Measurements from ENCODE around the gene LPAR5. TPM values are rescaled to one million over a fixed set of nuclear protein-coding genes. Genes with fewer than 3 reads are reported as not detected.

LPAR5 gene
- 2.1 and 4.1 TPM in 2 replicates for total RNA-seq

GRCh38 chr12:6635856-6636531, at the start of gene LPAR5:
TSS of gene LPAR5 (minus strand) at chr12:6635959. CDS start at chr12:6621248, 14,711 bp downstream.
- Histone ChIP-seq H3K36me3 (ENCODE audit: control insufficient read depth, insufficient read depth, low read length) (no peaks in the 10 kb centered on the region), H3K27me3 (ENCODE audit: control insufficient read depth, insufficient read depth, low read length) (no peaks in the 10 kb centered on the region), H3K4me3 (ENCODE audit: low read depth, low read length) (peak within 1 kb of the TSS; percentile 35)
- peak; percentile 84 for DNase-seq (ENCODE audit: low read depth)
- no peak for TF ChIP-seq CTCF (IDR thresholded peaks at IDR 0.05; ENCODE audit: insufficient read depth, low read length, severe bottlenecking)
- FAIRE-seq, result no peak

GRCh38 chr12:6684609-6685008, 48.9 kb upstream of the LPAR5 start:
- peak; percentile 43 for TF ChIP-seq CTCF (IDR thresholded peaks at IDR 0.05; ENCODE audit: insufficient read depth, low read length, severe bottlenecking)

GRCh38 chr12:6676962-6677361, 41.2 kb upstream of the LPAR5 start:
- peaks cover 33% of the 10 kb centered on the region for H3K36me3 ChIP-seq (ENCODE audit: control insufficient read depth, insufficient read depth, low read length)
- TF ChIP-seq CTCF (IDR thresholded peaks at IDR 0.05; ENCODE audit: insufficient read depth, low read length, severe bottlenecking), result no peak
- no peaks in the 10 kb centered on the region for H3K27me3 ChIP-seq (ENCODE audit: control insufficient read depth, insufficient read depth, low read length)
- DNase-seq (ENCODE audit: low read depth), result no peak
- H3K4me3 ChIP-seq (ENCODE audit: low read depth, low read length), result no peak overlapping the region
- FAIRE-seq, result no peak

More at GRCh38 chr12:6684609-6685008, 48.9 kb upstream of the LPAR5 start:
- Histone ChIP-seq H3K36me3 (ENCODE audit: control insufficient read depth, insufficient read depth, low read length) (no peaks in the 10 kb centered on the region), H3K4me3 (ENCODE audit: low read depth, low read length) (no peak overlapping the region), H3K27me3 (ENCODE audit: control insufficient read depth, insufficient read depth, low read length) (no peaks in the 10 kb centered on the region)
- DNase-seq (ENCODE audit: low read depth) (no peak), FAIRE-seq (no peak)

- no peak overlapping the region for H3K4me3 ChIP-seq (ENCODE audit: low read depth, low read length)
- H3K27me3 ChIP-seq (ENCODE audit: control insufficient read depth, insufficient read depth, low read length), result no peaks in the 10 kb centered on the region
- H3K36me3 ChIP-seq (ENCODE audit: control insufficient read depth, insufficient read depth, low read length), result peaks cover 37% of the 10 kb centered on the region
- no peak for FAIRE-seq
- no peak for TF ChIP-seq CTCF (IDR thresholded peaks at IDR 0.05; ENCODE audit: insufficient read depth, low read length, severe bottlenecking)
- no peak for DNase-seq (ENCODE audit: low read depth)
Measured at GRCh38 chr12:6672143-6672542, 36.4 kb upstream of the LPAR5 start.

- DNase-seq (ENCODE audit: low read depth) (peak; percentile 10), FAIRE-seq (no peak)
- Histone ChIP-seq H3K4me3 (ENCODE audit: low read depth, low read length) (no peak overlapping the region), H3K36me3 (ENCODE audit: control insufficient read depth, insufficient read depth, low read length) (peaks cover 27% of the 10 kb centered on the region), H3K27me3 (ENCODE audit: control insufficient read depth, insufficient read depth, low read length) (no peaks in the 10 kb centered on the region)
- TF ChIP-seq CTCF (IDR thresholded peaks at IDR 0.05; ENCODE audit: insufficient read depth, low read length, severe bottlenecking), result peak; percentile 49
Measured at GRCh38 chr12:6667559-6668210, 31.9 kb upstream of the LPAR5 start.

All from bronchial epithelial cell (primary cell).